HG02938 (cell line): ENCODE data around the gene PDE8A.

Source experiments
- ATAC-seq: cut with Tn5 transposase; IDR thresholded peaks from one replicate; pipeline ENCODE4 v1.9.1; 2021; ENCODE audit warnings: mild to moderate bottlenecking, moderate library complexity; ENCODE audit not compliant: unreplicated experiment

Gene PDE8A

DNA sequence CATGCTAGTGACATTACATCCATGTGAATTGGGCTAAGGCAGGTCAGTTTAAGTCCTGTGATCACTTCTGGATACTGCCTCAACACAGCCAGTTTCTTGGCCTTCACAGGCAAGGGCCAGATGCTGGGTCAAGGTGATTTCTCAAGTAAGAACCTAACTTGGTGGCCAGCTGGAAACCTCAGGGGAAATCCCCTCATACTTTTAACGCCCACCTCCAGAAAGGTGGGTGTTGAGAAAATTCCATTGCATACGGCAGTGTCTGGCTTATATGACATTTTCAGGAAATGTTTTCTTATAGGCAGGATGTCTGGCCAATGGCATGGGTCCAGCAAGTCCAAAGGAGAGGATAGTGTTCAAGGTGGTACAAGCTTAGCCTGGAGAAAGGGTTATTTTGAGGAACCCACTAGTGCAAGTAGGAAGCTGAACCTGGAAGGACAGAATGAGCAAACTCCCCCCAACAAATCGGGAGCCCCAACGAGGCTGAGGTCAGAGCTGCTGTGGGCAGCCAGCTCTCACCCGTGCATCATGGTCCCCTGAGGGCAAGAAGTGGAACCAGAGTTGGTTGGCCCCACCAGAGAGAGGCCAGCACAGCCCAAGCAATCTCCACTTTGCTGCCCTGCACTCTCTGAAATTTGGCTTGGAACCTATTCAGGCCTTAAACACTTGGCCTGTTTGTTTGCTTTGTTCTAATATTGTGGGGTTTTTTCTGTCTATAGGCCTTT is 135.4 kb downstream of the PDE8A start:
- no peak for ATAC-seq

GRCh38 chr15:85118173-85118572 is 136.5 kb downstream of the PDE8A start:
- no peak for ATAC-seq

- ATAC-seq = no peak
Measured at GRCh38 chr15:85118581-85118980, 136.9 kb downstream of the PDE8A start.

DNA sequence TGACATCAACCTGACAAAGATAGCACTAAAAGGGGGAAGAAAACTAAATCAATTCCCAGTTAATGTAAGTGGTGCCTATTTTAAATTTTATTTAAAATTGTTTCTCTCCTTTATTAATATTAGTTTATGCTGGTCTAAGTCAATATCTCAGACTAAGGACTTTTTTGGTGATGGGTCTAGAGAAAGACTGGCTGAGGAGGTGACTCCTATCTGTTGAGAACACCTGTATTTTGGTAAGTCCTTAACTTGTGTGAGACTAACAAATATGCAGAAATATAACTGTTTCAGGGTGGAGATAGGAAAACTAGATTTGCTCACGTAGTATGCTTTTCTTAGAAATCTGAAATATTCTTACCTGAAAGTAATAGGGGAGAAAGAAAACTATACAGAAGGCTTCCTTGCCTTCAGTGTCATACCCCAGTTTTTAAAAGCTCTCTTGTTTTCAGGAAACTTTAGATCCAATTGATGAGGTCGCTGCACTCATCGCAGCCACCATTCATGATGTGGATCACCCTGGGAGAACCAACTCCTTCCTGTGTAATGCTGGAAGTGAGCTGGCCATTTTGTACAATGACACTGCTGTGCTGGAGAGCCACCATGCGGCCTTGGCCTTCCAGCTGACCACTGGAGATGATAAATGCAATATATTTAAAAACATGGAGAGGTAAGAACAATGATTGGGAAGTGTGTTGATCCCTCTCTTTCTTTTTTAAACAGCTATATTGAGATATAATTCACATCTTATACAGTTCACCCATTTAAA is 138.9 kb downstream of the PDE8A start:
- ATAC-seq = no peak

GRCh38 chr15:85124173-85124572 is 142.5 kb downstream of the PDE8A start:
- ATAC-seq = no peak

DNA sequence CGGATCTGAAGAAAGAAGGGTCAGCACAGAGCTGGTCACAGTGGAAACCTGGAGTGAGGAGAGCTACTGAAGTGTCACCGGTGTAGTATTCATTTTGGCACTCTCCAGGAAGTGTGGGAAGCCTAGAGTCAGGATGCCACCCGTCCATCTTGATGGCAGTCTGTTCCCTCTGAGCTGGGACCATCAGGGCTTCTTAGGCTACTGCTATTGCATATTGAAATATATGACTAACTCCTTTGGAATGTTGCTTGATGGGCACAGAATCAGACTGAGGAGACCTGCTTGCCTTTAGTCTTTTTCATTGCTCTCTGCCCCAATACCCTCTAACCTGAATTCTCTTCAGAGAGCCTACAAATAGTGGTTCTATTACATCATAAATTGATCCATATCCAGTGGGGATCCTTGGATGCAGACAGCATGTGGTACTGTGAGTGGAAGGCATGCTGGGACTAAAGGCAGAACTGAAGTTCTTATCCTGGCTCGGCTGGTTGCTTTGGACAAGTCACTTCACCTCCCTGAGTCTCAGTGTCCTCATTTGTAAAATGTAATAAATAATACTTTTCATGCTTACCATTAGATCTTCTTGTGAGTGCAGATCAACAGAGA is 143.5 kb downstream of the PDE8A start:
- no peak for ATAC-seq

DNA sequence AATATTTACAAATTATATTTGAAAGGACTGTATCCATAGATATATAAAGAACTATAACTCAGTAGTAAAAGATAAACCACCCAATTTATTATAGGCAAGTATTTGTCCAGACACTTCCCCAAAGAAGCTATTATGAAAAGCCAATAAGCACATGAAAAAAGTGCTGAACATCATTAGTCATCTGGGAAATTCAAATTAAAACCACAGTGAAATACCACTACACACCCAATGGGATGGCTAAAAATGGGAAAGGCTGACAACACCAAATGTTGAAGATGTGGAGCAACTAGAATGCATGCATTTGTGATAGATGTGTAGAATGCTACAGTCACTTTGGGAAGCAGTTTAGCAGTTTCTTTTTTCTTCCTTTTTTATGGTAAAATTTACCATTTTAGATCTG is 147.0 kb downstream of the PDE8A start:
- ATAC-seq = no peak

DNA sequence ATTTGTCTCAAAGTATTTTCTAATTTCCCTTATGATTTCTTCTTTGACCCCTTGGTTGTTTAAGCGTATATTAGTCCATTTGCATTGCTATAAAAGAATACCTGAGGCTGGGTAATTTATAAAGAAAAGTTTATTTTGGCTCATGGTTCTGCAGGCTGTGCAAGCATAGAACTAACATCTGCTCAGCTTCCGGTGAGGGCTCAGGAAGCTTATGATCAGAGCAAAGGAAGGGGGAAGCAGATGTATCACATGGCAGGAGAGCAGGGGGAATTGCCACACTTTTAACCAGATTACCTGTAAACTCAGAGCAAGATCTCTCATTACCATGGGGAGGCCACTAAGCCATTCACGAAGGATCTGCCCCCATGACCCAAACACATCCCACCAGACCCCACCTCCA is 148.2 kb downstream of the PDE8A start:
- no peak for ATAC-seq

GRCh38 chr15:85131915-85132314 is 150.3 kb downstream of the PDE8A start:
- no peak for ATAC-seq

GRCh38 chr15:85133709-85134108 is 152.1 kb downstream of the PDE8A start:
- no peak for ATAC-seq

GRCh38 chr15:85137489-85138168 is 156.0 kb downstream of the PDE8A start:
- ATAC-seq = no peak

DNA sequence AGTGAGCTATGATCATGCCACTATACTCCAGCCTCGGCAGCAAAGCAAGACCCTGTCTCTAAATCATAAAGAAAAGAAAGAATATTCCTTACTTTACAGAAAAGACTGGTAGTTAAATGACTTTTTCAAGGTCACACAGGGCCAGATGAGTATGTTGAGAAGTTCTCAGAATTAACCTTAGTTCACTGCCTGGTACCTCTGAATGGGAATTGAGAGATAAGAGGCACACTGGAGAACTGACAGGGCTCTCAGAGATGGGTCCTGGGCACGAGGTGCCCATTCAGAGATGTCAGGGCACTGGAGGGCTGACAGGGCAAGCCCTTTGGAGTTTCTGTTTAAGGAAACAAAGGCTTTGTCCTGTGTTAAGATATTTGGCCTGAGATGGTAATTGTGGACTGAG is 157.7 kb downstream of the PDE8A start:
- ATAC-seq = no peak

GRCh38 chr15:85141726-85142125 is 160.1 kb downstream of the PDE8A start:
- no peak for ATAC-seq

DNA sequence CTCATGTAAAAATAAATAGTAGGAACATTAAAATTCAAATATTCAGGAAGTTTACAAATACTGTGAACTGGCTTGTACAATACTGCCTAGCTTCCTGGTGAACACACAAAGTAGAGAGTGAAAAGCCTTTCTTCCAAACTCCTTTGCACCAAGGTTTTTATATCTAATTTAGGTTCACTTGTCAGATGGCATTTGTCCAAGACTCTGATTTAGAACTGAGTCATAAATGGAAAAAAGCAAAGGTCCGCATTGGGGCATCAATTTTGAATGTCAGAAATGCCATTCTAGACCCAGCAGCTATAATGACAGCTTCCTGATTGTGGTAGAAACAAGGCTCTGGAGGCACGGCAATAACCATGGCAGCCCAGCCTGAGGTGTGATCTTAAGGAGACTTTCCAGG is 160.7 kb downstream of the PDE8A start:
- no peak for ATAC-seq

- no peak for ATAC-seq
Measured at GRCh38 chr15:85149465-85150129, 167.9 kb downstream of the PDE8A start.

DNA sequence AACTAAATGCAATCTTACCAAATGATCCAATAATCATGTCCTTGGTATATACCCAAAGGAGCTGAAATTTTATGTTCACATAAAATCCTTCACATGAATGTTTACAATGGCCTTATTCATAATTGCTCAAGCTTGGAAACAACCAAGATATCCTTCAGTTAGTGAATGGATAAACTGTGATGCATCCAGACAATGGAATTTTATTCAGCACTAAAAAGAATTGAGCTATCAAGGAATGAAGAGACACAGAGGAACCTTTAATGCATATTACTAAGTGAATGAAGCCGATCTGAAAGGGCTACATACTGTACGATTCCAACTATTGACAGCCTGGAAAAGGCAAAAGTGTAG is 168.4 kb downstream of the PDE8A start:
- ATAC-seq = no peak

- no peak for ATAC-seq
Measured at GRCh38 chr15:85151145-85151544, 169.5 kb downstream of the PDE8A start.

GRCh38 chr15:85151861-85152260 is 170.2 kb downstream of the PDE8A start:
- ATAC-seq = no peak

DNA sequence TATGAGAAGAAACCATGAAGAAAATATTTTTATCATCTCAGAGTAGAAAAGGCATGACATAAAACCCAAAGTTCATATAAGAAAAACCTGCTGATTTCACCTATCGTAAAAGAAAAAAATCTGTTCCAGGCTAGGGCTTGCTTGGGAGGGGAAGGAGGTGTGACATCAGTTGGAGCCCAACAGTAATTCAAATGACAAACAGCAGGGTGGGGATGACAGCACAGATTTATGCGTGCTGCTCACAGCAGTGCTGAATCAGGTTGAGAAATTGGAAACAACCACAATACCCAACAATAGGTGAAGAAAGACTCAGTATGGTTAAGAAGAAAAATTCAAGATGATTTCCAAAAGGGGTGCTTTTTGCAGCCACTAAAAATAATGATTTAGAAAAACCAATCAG is 172.4 kb downstream of the PDE8A start:
- ATAC-seq = no peak

- ATAC-seq = no peak
Measured at GRCh38 chr15:85155360-85155759, 173.7 kb downstream of the PDE8A start.

DNA sequence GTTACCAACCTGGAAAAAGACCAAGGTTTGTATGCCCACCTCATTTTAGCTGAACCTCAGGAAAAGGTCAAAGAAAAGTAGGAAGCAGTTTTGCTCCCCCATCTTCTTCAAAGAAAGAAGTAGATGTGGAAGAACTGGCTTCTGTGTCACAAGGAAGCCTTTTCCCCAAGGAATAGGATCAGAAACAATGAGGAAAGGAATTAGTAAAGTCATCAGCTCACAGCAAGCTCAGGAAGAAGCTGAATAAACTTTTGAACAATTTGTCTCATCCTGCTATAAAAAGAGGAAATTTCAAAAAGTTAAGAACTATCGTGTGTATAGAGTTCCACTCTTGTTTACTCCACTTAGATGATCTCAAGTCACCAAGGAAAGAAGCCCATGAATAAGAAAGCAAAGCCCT is 174.2 kb downstream of the PDE8A start:
- ATAC-seq = no peak
